Measurements from ENCODE around the gene ARMC7. TPM values are rescaled to one million over a fixed set of nuclear protein-coding genes. Genes with fewer than 3 reads are reported as not detected.

ARMC7 gene
- total RNA-seq, 1 experiment from 2014 or later: 43.2 TPM

GRCh38 chr17:75108193-75108592 lies 1.6 kb upstream of the ARMC7 start:
- DNase-seq (ENCODE audit: low read depth, low spot score): no peak
- Histone ChIP-seq H3K36me3 (ENCODE audit: control insufficient read depth in 1 of 2, insufficient read depth in 2 of 2, low read length in 2 of 2) (peaks cover 0 to 19% of the 10 kb centered on the region in 2 experiments; a peak in 3 of 4 replicates), H3K27me3 (ENCODE audit: insufficient read depth, low read length) (no peaks in the 10 kb centered on the region), H2AFZ (ENCODE audit: low read depth, low read length, poor library complexity, severe bottlenecking) (no peak overlapping the region), H3K27ac (ENCODE audit: low read depth, low read length) (no peak overlapping the region), H3K4me1 (ENCODE audit: control insufficient read depth in 1 of 2, insufficient read depth in 2 of 2, low read length in 2 of 2) (peaks cover 18 to 41% of the 10 kb centered on the region in 2 experiments), H3K4me2 (ENCODE audit: low read length) (no peak overlapping the region), H4K20me1 (ENCODE audit: insufficient read depth) (no peaks in the 10 kb centered on the region), H3K9ac (ENCODE audit: low read length) (no peak overlapping the region), H3K9me3 (ENCODE audit: control insufficient read depth in 1 of 2, insufficient read depth in 1 of 2, low read depth in 1 of 2, low read length in 2 of 2) (no peaks in the 10 kb centered on the region), H3K4me3 (replicated peaks in 1 of 2; ENCODE audit: low read depth in 1 of 2, low read length in 2 of 2) (no peak overlapping the region), H3K9me2 (ENCODE audit: insufficient read depth) (no peaks in the 10 kb centered on the region), H3K79me2 (ENCODE audit: insufficient read depth, low read length) (peaks cover 27% of the 10 kb centered on the region)
- intact Hi-C loops (cut with micrococcal nuclease): loop anchor here (5.0 to 10.0 kb wide), 2 partner anchors 36 to 53 kb away; no protein-coding TSS in a partner anchor
- ChIA-PET POLR2A (interaction anchor here (1.0 kb wide), 1 partner anchor 20 kb away, joined by 3 read pairs; no protein-coding TSS in a partner anchor), RAD21 (ENCODE audit: low non-redundant PET in 1 of 2, low total read pairs in 2 of 2, uncharacterized antibody in 2 of 2, unreplicated experiment in 2 of 2) (no interaction called here), CTCF (no interaction called here)
- TF ChIP-seq SIN3A (IDR thresholded peaks at IDR 0.05; ENCODE audit: low read depth) (0 out of 2 replicates have a peak, but pooled peaks have one; percentile 9), ELF1 (IDR thresholded peaks at IDR 0.05; ENCODE audit: borderline replicate concordance, low read depth) (no peak)
- BruUV-seq (replicated peaks): no TSS peak
- ATAC-seq: no peak

GRCh38 chr17:75109046-75109406 lies 743 bp upstream of the ARMC7 start:
- ChIA-PET CTCF (interaction anchor here (1.0 to 2.0 kb wide), 6 partner anchors 49 to 303 kb away, joined by 3 to 11 read pairs (median 6); no protein-coding TSS in a partner anchor), POLR2A (interaction anchor here (0.6 to 1.7 kb wide), 10 partner anchors 8 to 236 kb away, joined by 3 to 7 read pairs (median 4); partner anchors contain the start of genes FDXR, NT5C, NUP85 and SLC16A5), RAD21 (ENCODE audit: low non-redundant PET in 1 of 2, low total read pairs in 2 of 2, uncharacterized antibody in 2 of 2, unreplicated experiment in 2 of 2) (interaction anchor here (0.7 to 1.0 kb wide), 3 partner anchors 20 to 55 kb away, joined by 3 to 5 read pairs (median 3); no protein-coding TSS in a partner anchor)
- peak overlapping the region; percentile 72 for H3K27ac ChIP-seq (ENCODE audit: low read depth, low read length)
- H3K27me3 ChIP-seq (ENCODE audit: insufficient read depth, low read length): no peaks in the 10 kb centered on the region
- peaks cover 33% of the 10 kb centered on the region for H3K79me2 ChIP-seq (ENCODE audit: insufficient read depth, low read length)
- H2AFZ ChIP-seq (ENCODE audit: low read depth, low read length, poor library complexity, severe bottlenecking): no peak overlapping the region
- no peaks in the 10 kb centered on the region for H3K9me2 ChIP-seq (ENCODE audit: insufficient read depth)
- peak overlapping the region; percentile 82 for H3K9ac ChIP-seq (ENCODE audit: low read length)
- TF ChIP-seq CBX3 (IDR thresholded peaks at IDR 0.05; ENCODE audit: low read depth): no peak
- no peak for TF ChIP-seq EZH2 (IDR thresholded peaks at IDR 0.05)
- TF ChIP-seq, protein P1, sequence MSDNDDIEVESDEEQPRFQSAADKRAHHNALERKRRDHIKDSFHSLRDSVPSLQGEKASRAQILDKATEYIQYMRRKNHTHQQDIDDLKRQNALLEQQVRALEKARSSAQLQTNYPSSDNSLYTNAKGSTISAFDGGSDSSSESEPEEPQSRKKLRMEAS (IDR thresholded peaks at IDR 0.05): no peak
- TF ChIP-seq ZFX (IDR thresholded peaks at IDR 0.05): no peak
- no peak for TF ChIP-seq RAD21 (IDR thresholded peaks at IDR 0.05; ENCODE audit: low read depth)
- no peak; the same call in 1 of the 2 replicates for TF ChIP-seq POLR2AphosphoS5 (IDR thresholded peaks at IDR 0.05; ENCODE audit: low read depth, low read length)
- no peak for TF ChIP-seq SP1 (IDR thresholded peaks at IDR 0.05; ENCODE audit: low read depth)
- no peak for TF ChIP-seq SRF (IDR thresholded peaks at IDR 0.05; ENCODE audit: low read depth)
- no peak for TF ChIP-seq CEBPB (IDR thresholded peaks at IDR 0.05; ENCODE audit: low read depth)
- TF ChIP-seq CTCF (IDR thresholded peaks at IDR 0.05 in 2 of 3, conservative IDR thresholded peaks at IDR 0.05 in 1 of 3; ENCODE audit: borderline replicate concordance in 1 of 3, insufficient read depth in 1 of 3, low read depth in 2 of 3, low read length in 2 of 3): no peak
- TF ChIP-seq FOSL1 (IDR thresholded peaks at IDR 0.05; ENCODE audit: low read depth): no peak
- TF ChIP-seq ELF1 (IDR thresholded peaks at IDR 0.05; ENCODE audit: borderline replicate concordance, low read depth): no peak
- TF ChIP-seq, protein P2, sequence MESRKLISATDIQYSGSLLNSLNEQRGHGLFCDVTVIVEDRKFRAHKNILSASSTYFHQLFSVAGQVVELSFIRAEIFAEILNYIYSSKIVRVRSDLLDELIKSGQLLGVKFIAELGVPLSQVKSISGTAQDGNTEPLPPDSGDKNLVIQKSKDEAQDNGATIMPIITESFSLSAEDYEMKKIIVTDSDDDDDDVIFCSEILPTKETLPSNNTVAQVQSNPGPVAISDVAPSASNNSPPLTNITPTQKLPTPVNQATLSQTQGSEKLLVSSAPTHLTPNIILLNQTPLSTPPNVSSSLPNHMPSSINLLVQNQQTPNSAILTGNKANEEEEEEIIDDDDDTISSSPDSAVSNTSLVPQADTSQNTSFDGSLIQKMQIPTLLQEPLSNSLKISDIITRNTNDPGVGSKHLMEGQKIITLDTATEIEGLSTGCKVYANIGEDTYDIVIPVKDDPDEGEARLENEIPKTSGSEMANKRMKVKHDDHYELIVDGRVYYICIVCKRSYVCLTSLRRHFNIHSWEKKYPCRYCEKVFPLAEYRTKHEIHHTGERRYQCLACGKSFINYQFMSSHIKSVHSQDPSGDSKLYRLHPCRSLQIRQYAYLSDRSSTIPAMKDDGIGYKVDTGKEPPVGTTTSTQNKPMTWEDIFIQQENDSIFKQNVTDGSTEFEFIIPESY (IDR thresholded peaks at IDR 0.05; ENCODE audit: extremely low read depth, insufficient replicate concordance, low read length): no peak
- H4K20me1 ChIP-seq (ENCODE audit: insufficient read depth): no peaks in the 10 kb centered on the region
- no TSS peak for BruUV-seq (replicated peaks)
- peaks cover 0 to 13% of the 10 kb centered on the region in 2 experiments; a peak in 1 of 4 replicates for H3K36me3 ChIP-seq (ENCODE audit: control insufficient read depth in 1 of 2, insufficient read depth in 2 of 2, low read length in 2 of 2)
- H3K4me1 ChIP-seq (ENCODE audit: control insufficient read depth in 1 of 2, insufficient read depth in 2 of 2, low read length in 2 of 2): peaks cover 20 to 47% of the 10 kb centered on the region in 2 experiments
- intact Hi-C loops (cut with micrococcal nuclease): loop anchor here (5.0 to 10.0 kb wide), 2 partner anchors 37 to 54 kb away; no protein-coding TSS in a partner anchor
- ATAC-seq (no peak), DNase-seq (ENCODE audit: low read depth, low spot score) (no peak)
- H3K4me2 ChIP-seq (ENCODE audit: low read length): peak overlapping the region; percentile 89
- peak overlapping the region; percentile 81 to 91 for H3K4me3 ChIP-seq (replicated peaks in 1 of 2; ENCODE audit: low read depth in 1 of 2, low read length in 2 of 2)
- H3K9me3 ChIP-seq (ENCODE audit: control insufficient read depth in 1 of 2, insufficient read depth in 1 of 2, low read depth in 1 of 2, low read length in 2 of 2): no peaks in the 10 kb centered on the region

Data from HCT116 (cell line).